GM18861 (cell line): Measurements from ENCODE around the gene PSIP1.
"Not testable (repeated sequence)": the region's sequence is repeated elsewhere in the genome, so short reads cannot be mapped to it uniquely, and the experiment has no call there.

Source experiments
- ATAC-seq: cut with Tn5 transposase; IDR thresholded peaks from one replicate; pipeline ENCODE4 v1.9.1; 2021; ENCODE audit not compliant: unreplicated experiment

The PSIP1 gene

GRCh38 chr9:15438891-15439290, 71.9 kb downstream of the PSIP1 start:
- no peak for ATAC-seq

DNA sequence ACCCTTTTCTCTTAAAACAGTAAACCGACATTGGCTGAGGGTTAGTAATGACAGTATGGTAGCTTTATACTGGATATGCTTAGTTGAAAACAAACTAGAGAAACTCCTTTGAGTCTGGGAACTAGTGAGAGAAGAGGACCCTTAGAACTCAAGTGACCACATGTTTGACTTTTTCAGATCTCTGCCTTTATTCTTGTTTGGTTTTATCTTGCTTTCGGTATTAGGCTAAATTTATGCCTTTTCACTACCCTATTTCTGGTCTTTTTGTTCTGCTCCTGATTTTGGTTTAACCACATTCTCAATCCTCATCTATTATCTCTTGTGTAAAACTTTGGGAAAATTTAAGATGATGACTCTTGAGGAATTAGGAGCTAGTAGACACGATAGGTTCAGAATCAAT, 77.1 kb downstream of the PSIP1 start:
- no peak for ATAC-seq

GRCh38 chr9:15433191-15433590, 77.6 kb downstream of the PSIP1 start:
- ATAC-seq, result no peak

- ATAC-seq, result no peak
Observed at GRCh38 chr9:15430920-15431844, 79.6 kb downstream of the PSIP1 start.

- ATAC-seq, result not testable (repeated sequence)
Observed at GRCh38 chr9:15427702-15428101, 83.1 kb downstream of the PSIP1 start.

DNA sequence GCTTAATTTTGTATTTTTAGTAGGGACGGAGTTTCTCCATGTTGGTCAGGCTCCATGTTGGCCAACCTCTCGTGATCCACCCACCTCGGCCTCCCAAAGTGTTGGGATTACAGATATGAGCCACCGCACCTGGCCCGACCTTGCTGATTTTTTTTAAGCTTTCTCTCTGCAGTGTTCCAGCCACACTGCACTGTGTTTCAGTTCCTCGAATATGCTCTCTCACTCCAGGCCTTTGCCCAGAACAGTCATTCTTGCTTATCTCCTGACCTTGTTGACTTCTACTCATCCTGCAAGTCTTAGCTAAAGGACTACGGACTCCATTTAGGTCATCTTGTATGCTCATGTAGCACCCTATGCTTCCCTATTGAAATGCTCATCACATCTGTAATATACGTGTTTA, 84.8 kb downstream of the PSIP1 start:
- ATAC-seq, result peak; percentile 47

DNA sequence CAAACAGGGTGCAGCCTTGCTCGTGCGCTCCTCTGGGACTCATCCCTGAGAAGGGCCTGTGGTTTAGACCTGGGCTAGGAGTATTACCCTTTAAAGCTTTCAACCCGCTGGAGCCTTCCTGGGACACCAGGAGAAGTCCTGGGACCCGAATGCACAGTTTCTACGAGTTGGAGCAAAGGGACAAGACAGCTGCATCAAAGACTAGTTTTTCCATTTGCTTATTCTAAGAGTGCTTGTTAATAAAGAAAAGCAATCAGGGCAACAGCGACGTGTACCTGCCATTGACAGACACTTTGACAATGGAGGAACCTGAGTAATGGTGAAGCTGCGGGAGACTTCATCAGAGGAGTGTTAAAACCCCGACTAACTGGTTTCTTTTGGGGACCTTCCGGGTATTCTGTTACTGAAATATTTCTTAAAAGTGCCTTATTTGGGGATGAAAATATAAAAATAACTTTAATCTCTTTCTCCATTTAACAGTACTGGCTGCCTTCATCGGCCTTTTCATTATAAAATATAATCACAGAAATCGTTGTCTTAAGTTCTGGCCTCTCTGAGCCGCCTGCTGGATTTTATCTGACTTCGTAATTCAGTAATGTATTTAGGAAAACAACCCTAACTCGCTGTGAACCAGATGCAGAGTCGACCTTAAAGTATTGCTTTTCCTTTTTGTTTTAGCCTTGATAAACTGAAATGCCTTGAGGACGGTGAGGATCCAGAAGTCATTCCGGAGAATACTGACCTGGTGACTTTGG, 87.4 kb downstream of the PSIP1 start:
- ATAC-seq, result peak; percentile 0

DNA sequence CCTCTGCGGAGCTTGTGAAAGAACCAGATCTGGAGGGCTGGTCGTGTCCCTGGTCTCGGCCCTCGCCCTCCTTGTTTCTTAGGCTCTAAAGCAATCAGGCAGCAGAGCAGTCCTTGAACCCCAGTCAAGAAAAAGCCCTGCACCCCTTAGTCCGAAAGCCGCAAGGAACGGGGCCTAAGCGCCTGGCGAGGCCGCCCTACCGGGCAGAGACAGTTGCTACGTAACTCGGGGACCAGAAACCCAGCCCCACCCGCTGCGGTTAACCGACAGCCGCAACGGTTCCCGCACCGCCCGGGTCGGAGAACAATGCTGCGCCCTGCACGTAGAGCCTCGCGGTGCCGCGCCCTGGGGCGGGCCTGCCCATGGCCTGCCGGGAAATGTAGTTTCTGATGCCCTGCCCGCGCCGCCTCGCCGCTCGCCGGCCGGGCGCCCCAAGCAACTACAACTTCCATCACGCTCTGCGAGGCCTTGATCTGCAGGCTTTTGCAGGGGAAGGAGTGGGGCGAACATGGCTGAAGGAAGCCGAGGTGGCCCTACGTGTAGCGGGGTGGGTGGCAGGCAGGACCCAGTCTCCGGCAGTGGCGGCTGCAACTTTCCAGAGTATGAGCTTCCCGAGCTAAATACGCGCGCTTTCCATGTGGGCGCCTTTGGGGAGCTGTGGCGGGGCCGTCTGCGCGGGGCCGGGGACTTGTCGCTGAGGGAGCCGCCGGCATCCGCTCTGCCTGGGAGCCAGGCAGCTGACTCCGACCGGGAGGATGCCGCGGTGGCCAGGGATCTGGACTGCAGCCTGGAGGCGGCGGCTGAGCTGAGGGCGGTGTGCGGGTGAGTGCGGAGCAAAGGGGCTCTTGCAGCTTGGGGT, 88.2 kb downstream of the PSIP1 start, which contains the start of gene SNAPC3:
SNAPC3 (plus strand) TSS at position 505 of the 859 bp plus-strand sequence; CDS start at position 509, 4 bp downstream.
- ATAC-seq, result peak; percentile 95

GRCh38 chr9:15421990-15422371, 88.8 kb downstream of the PSIP1 start:
- no peak for ATAC-seq

GRCh38 chr9:15421532-15421931, 89.2 kb downstream of the PSIP1 start:
- ATAC-seq, result no peak

DNA sequence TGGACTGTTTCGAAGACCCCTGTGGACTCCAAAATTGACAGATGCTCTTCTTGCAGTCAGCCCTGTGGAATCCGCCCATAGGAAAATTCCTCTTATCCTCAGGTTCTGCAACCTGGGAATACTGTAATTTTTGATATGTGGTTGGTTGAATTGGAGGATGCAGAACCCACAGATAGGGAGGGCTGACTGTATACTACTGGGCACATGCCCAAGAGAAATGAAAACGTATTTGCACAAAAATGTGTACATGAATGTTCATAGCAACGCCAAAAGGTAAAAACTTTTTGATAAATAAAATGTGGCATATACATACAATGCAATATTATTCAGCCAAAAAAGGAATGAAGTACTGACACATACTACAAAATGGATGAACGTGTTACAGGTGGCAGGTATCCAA, 90.0 kb downstream of the PSIP1 start:
- ATAC-seq, result no peak

- no peak for ATAC-seq
Observed at GRCh38 chr9:15417626-15418025, 93.1 kb downstream of the PSIP1 start.

- ATAC-seq, result peak; percentile 57
Observed at GRCh38 chr9:15416880-15417279, 93.9 kb downstream of the PSIP1 start.
